Rectal smooth muscle tissue (tissue), 1 donor: ENCODE results near the gene PPP2R3B.
A peak's percentile ranks its signal among the peaks of the same experiment; 100 is the strongest.

ENCODE experiments used
- H3K27ac ChIP-seq: one replicate; pipeline ENCODE4 v1.7.0; 2013; ENCODE audit warnings: low read depth, low read length, inconsistent platforms
- H3K27me3 ChIP-seq: one replicate; pipeline ENCODE4 v1.7.0; 2013; ENCODE audit warnings: low read length; ENCODE audit not compliant: control insufficient read depth, insufficient read depth
- H3K36me3 ChIP-seq: one replicate; pipeline ENCODE4 v1.7.0; 2013; ENCODE audit warnings: low read length; ENCODE audit not compliant: control insufficient read depth, insufficient read depth
- H3K4me1 ChIP-seq: one replicate; pipeline ENCODE4 v1.7.0; 2013; ENCODE audit warnings: low read length; ENCODE audit not compliant: control insufficient read depth, insufficient read depth
- H3K4me3 ChIP-seq: one replicate; pipeline ENCODE4 v1.7.0; 2013; ENCODE audit warnings: low read length
- H3K9ac ChIP-seq: one replicate; pipeline ENCODE4 v1.7.0; 2013; ENCODE audit warnings: low read length

Gene PPP2R3B

DNA sequence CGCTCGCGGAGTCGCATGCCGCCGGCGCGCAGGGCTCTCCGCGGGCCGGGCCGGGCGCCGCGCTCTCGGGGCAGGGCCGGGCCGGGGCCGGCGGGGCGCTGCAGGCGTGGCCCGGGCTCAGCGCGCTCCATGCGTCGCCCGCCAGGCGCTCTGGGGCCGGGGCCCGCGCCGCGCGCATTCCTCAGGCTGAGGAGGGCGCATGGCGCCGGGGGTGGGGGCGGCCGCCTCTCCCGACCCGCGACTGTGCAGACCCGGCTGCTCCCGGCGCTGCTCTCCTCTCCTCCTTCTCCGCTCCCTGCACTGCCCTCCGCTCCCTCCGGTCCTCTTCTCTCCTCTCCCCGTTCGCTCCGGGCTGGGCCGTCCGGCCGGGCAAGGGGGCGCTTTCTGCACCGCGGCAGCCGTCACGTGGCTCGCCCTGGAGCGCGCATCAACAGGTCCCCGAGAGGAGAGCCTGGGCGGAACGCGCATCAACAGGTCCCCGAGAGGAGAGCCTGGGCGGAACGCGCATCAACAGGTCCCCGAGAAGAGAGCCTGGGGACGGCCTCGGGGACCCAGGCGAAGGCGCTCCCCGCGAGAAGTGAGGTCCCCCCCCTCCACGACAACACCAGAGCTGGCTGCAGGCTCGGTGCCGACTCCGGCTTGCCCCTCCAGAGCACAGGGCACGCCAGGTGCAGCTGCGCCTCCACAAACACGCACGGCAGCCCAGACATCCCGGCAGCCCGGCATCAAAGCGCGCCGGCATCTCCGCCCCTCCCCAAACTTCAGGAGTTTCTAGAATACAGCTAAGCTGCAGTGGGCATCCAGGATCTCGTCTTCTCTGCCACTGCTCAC is 12.9 kb downstream of the PPP2R3B start:
- H3K36me3 ChIP-seq, result no peaks in the 10 kb centered on the region
- no peak overlapping the region for H3K27ac ChIP-seq
- no peak overlapping the region for H3K9ac ChIP-seq
- peaks cover 19% of the 10 kb centered on the region for H3K27me3 ChIP-seq
- H3K4me1 ChIP-seq, result peaks cover 2% of the 10 kb centered on the region
- H3K4me3 ChIP-seq, result peak overlapping the region; percentile 15

- Histone ChIP-seq H3K9ac (no peak overlapping the region), H3K27ac (no peak overlapping the region), H3K36me3 (no peaks in the 10 kb centered on the region)
These were observed 13.7 kb downstream of the PPP2R3B start for GRCh38 chrX:372856-373640.

GRCh38 chrX:371907-372306 is 14.8 kb downstream of the PPP2R3B start:
- H3K4me3 ChIP-seq, result no peak overlapping the region
- peaks cover 19% of the 10 kb centered on the region for H3K27me3 ChIP-seq
- H3K9ac ChIP-seq, result no peak overlapping the region
- H3K36me3 ChIP-seq, result no peaks in the 10 kb centered on the region
- no peak overlapping the region for H3K27ac ChIP-seq
- H3K4me1 ChIP-seq, result peaks cover 2% of the 10 kb centered on the region

More at GRCh38 chrX:372856-373640, 13.7 kb downstream of the PPP2R3B start:
- Histone ChIP-seq H3K4me1 (peaks cover 2% of the 10 kb centered on the region), H3K4me3 (peak overlapping the region; percentile 27), H3K27me3 (peaks cover 19% of the 10 kb centered on the region)

DNA sequence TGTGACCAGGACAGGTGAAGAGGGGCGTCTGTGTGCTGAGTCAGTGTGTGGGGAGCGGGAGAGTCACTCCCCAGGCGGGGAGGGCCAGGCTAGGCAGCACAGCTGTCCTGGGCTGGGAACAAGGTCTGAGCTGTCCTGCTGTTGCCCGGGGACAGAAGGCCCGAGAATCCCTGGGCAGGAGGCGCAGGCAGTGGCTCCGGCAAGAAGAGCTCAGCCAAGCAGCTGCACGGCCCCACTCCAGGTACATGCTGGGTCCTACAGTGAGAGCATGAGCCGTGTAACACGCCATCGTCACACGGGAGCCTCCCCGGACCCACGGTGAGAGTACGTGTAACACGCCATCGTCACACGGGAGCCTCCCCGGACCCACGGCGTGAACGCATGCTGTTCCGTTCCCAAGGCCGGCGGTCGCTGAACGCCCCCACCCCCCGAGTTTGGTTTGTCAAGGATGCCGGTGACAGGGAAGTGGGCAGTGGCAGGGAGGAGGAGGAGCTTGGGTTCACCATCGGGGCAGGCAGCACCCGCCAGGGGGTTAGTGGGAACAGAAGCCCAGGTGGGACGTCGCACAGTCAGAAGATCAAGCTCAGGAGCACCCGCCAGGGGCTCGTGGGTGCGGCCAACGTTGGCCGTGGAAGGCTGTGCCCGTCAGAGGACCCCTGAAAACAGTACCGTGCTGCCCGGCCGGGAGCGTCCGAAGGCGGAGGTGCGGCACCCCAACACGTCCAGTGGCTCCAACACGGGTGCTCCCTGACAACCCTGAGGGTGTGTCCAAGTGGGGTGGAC is 15.6 kb downstream of the PPP2R3B start:
- no peak overlapping the region for H3K4me3 ChIP-seq
- no peak overlapping the region for H3K9ac ChIP-seq
- no peaks in the 10 kb centered on the region for H3K36me3 ChIP-seq
- peaks cover 19% of the 10 kb centered on the region for H3K27me3 ChIP-seq
- H3K4me1 ChIP-seq, result peaks cover 2% of the 10 kb centered on the region
- no peak overlapping the region for H3K27ac ChIP-seq

DNA sequence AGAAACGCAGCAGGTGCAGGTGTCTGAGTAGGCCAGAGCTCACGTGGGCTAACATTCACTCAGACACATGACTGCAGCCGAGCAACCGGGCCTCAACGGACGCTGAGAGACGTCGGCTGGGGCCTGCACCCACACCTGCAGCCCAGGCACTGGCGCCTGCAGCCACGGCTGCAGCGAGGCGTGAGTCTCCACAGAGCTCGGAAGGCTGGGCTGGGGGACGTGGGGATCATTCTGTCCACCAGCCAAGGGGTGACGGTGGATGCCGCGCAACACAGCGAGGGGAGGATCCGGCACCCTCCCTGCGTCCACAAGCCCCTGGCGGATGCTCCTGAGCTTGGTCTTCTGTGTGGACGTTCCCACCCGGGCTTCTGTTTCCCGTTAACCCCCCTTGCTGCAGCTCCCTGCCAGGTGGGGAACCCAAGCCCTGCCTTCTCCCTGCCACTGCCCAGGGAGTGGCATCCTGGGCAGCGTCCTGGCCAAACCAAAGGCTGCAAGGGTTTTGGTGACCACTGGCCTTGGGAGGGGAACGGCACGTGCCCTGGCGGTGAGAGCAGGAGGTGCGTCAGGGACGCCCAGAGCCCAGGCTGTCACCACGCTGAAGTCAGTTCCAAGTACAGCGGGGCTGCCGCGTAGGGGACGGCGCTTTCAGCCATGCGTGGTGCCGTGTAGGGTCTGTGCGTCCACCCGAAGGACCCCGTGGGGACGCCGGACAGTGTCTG is 16.3 kb downstream of the PPP2R3B start:
- H3K27ac ChIP-seq, result no peak overlapping the region
- H3K27me3 ChIP-seq, result peaks cover 16% of the 10 kb centered on the region
- no peaks in the 10 kb centered on the region for H3K36me3 ChIP-seq
- no peak overlapping the region for H3K9ac ChIP-seq
- H3K4me3 ChIP-seq, result no peak overlapping the region
- peaks cover 2% of the 10 kb centered on the region for H3K4me1 ChIP-seq

GRCh38 chrX:369563-370101 is 17.1 kb downstream of the PPP2R3B start:
- Histone ChIP-seq H3K27ac (no peak overlapping the region), H3K9ac (no peak overlapping the region)

DNA sequence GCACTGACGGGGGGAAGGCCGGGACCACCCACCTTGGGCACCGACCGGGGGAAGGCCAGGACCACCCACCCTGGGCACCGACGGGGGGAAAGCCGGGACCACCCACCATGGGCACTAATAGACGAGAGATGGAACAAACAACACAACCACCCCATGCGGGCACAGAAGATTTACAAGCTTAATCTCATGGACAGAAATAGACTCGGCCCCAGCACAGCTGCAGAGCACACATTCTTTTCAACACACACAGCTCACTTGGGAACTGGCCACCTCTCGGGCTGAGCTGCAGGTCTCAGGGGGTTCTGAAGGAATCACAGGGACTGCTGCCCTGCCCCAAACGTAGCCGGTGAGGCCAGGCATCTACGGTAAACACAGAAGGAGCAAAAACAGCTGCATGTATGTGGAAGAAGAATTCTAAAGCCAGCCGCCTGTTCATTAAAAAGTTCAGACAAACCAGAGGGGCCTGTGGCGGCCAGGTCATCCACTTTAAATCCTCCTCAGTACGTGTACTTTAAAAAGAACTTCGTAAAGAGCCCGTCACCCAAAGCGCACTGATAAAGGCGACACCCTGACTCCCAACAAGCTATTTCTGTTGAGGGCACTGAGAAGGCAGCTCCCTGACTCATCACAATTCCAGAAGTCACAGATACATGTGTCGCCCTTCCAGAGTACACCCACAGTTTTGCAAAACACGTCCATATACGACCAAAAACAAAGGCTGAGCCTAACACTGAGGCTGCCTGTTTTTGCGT is 17.7 kb downstream of the PPP2R3B start:
- no peak overlapping the region for H3K4me3 ChIP-seq
- no peaks in the 10 kb centered on the region for H3K36me3 ChIP-seq
- H3K27ac ChIP-seq, result no peak overlapping the region
- H3K4me1 ChIP-seq, result no peaks in the 10 kb centered on the region
- no peak overlapping the region for H3K9ac ChIP-seq
- H3K27me3 ChIP-seq, result peaks cover 7% of the 10 kb centered on the region

More at GRCh38 chrX:369563-370101, 17.1 kb downstream of the PPP2R3B start:
- Histone ChIP-seq H3K4me1 (peaks cover 2% of the 10 kb centered on the region), H3K36me3 (no peaks in the 10 kb centered on the region), H3K4me3 (no peak overlapping the region), H3K27me3 (peaks cover 14% of the 10 kb centered on the region)

- Histone ChIP-seq H3K27ac (no peak overlapping the region), H3K4me3 (no peak overlapping the region), H3K4me1 (no peaks in the 10 kb centered on the region), H3K9ac (no peak overlapping the region), H3K36me3 (no peaks in the 10 kb centered on the region), H3K27me3 (peaks cover 3% of the 10 kb centered on the region)
These were observed 18.8 kb downstream of the PPP2R3B start for GRCh38 chrX:367866-368265.

DNA sequence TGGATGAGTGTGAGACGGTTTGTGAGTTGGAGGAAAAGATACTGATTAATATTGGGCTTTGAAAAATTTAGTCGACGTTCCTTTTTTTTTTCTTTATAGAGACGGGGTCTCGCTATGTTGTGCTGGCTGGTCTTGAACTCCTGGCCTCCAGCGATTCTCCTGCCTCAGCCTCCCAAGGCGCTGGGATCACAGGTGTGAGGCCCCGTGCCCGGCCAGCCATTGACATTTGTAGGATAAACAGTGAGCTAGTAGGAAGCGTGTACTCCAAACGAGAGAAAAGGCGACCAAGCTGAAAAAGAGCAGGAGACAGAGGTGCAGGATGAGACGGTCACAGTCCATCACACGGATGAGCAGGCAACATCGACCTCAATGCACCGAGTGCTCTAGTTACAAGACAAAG is 19.4 kb downstream of the PPP2R3B start:
- Histone ChIP-seq H3K36me3 (no peaks in the 10 kb centered on the region), H3K4me3 (no peak overlapping the region), H3K4me1 (no peaks in the 10 kb centered on the region), H3K27me3 (peaks cover under 1% of the 10 kb centered on the region), H3K27ac (no peak overlapping the region), H3K9ac (no peak overlapping the region)

DNA sequence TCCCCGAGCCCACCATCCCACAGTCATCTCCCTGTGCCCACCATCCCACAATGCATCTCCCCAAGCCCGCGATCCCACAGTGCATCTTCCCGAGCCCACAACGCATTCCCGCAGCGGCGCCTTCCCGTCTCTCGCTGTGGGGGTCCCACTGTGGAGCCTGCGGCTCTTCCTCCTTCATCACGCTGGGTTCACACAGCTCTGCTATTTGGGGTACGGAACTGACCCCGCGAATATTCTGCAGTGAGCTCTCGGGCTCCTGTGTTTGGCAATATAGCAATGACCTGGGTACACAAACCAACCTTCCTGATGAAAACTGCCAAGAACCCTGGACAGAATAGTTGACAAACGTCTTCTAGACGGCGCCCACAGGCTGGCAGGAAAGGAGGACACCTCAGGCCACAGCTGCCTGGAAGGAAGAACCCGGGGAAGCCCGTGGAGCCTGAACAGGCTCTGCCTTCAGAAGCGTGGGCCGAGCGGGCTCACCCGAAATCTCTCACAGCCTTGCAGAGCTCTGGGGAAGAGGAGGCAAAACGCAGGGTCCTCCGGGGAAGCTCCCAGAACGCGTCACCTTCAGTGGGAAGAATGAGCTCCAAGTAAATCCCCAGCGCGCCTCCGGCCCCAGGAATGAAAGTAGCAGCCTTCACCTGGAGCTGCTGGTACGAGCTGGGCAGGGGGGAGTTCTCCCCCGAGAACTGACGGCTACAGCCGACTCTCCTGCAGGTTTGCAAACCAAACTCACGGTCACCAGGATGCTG is 22.9 kb downstream of the PPP2R3B start:
- H3K27me3 ChIP-seq, result no peaks in the 10 kb centered on the region
- H3K36me3 ChIP-seq, result peaks cover 8% of the 10 kb centered on the region

More for the DNA sequence above, 22.9 kb downstream of the PPP2R3B start:
- no peaks in the 10 kb centered on the region for H3K4me1 ChIP-seq
- H3K27ac ChIP-seq, result no peak overlapping the region
- no peak overlapping the region for H3K4me3 ChIP-seq
- H3K9ac ChIP-seq, result no peak overlapping the region
